Measurements from ENCODE around the gene DAZ2. TPM values are rescaled to one million over a fixed set of nuclear protein-coding genes. Genes with fewer than 3 reads are reported as not detected.
"Not testable (repeated sequence)": the region's sequence is repeated elsewhere in the genome, so short reads cannot be mapped to it uniquely, and the experiment has no call there.

The DAZ2 gene
- not detected for total RNA-seq

- H3K9ac ChIP-seq (ENCODE audit: low read depth in 1 of 3, low read length in 3 of 3); H3K36me3 ChIP-seq (ENCODE audit: control insufficient read depth in 3 of 3, insufficient read depth in 3 of 3, low read length in 3 of 3); H3K4me1 ChIP-seq (ENCODE audit: control insufficient read depth in 3 of 3, insufficient read depth in 3 of 3, low read length in 3 of 3); H3K9me3 ChIP-seq (ENCODE audit: control insufficient read depth in 3 of 3, low read length in 3 of 3); H3K4me3 ChIP-seq (ENCODE audit: low read length in 3 of 3); H3K27me3 ChIP-seq (ENCODE audit: control insufficient read depth in 3 of 3, insufficient read depth in 3 of 3, low read length in 3 of 3); H3K27ac ChIP-seq (ENCODE audit: low read depth, low read length): not testable (repeated sequence)
These were observed at the start of gene DAZ2 for GRCh38 chrY:23219233-23219632. Gene DAZ2 (plus strand): TSS chrY:23219533. CDS start chrY:23219741, 208 bp downstream.

- not testable (repeated sequence) for H3K4me3 ChIP-seq (ENCODE audit: low read length in 3 of 3); H3K27me3 ChIP-seq (ENCODE audit: control insufficient read depth in 3 of 3, insufficient read depth in 3 of 3, low read length in 3 of 3); H3K27ac ChIP-seq (ENCODE audit: low read depth, low read length); H3K36me3 ChIP-seq (ENCODE audit: control insufficient read depth in 3 of 3, insufficient read depth in 3 of 3, low read length in 3 of 3); H3K9ac ChIP-seq (ENCODE audit: low read depth in 1 of 3, low read length in 3 of 3); H3K4me1 ChIP-seq (ENCODE audit: control insufficient read depth in 3 of 3, insufficient read depth in 3 of 3, low read length in 3 of 3); H3K9me3 ChIP-seq (ENCODE audit: control insufficient read depth in 3 of 3, low read length in 3 of 3)
These were observed 20.4 kb upstream of the DAZ2 start, which contains the start of gene DAZ1 for GRCh38 chrY:23198908-23199307. Gene DAZ1 (minus strand): TSS chrY:23199008. CDS start chrY:23198800, 208 bp downstream.

DNA sequence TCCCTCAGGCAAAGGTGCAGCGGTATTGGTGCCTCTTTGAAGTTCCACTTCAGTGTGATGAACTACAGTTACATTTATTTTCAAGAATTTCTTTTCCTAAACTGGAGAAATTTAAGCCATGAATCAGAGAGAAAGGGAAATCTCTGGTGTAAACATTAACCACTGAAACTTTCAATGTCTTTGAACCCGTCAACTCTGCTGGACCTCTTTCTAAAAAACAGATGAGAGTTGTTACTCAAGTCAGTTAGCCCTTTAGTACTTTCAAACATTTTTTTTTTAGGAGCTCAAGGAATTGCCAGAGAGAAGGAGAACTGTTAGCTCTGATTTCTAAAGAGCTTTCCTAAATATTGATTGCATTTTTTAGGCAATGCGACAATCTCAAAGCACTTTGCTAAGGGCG, 11.9 kb upstream of the DAZ2 start:
- H3K9me3 ChIP-seq (ENCODE audit: control insufficient read depth in 3 of 3, low read length in 3 of 3); H3K27ac ChIP-seq (ENCODE audit: low read depth, low read length); H3K4me1 ChIP-seq (ENCODE audit: control insufficient read depth in 3 of 3, insufficient read depth in 3 of 3, low read length in 3 of 3); H3K27me3 ChIP-seq (ENCODE audit: control insufficient read depth in 3 of 3, insufficient read depth in 3 of 3, low read length in 3 of 3); H3K4me3 ChIP-seq (ENCODE audit: low read length in 3 of 3); H3K36me3 ChIP-seq (ENCODE audit: control insufficient read depth in 3 of 3, insufficient read depth in 3 of 3, low read length in 3 of 3); H3K9ac ChIP-seq (ENCODE audit: low read depth in 1 of 3, low read length in 3 of 3): not testable (repeated sequence)

DNA sequence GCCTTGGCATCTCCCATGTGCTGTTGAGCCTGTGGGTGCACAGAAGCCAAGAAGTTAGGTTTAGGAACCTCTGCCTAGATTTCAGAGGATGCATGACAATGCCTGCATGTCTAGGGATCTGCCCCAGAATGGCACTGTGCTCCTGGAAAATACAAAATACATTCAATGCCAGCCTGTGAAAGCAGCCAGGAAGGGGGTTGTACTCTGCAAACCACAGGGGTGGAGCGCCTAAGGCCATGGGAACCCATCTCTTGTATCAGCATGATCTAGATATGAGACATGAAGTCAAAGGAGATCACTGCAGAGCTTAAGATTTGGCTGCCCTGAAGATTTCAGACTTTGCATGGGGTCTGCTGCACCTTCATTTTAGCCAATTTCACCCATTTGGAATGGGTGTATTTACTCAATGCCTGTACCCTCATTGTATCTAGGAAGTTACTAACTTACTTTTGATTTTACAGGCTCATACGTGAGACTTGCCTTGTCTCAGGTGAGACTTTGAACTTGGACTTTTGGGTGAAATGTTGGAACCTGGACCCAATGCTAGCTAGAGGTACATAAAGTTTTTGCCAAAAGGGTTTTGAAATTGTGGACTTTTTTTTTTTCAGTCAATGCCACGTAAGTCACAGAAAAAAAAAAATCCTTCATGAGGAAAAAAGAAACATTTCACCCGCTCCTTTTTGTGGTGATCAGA, 9.4 kb upstream of the DAZ2 start:
- not testable (repeated sequence) for H3K4me3 ChIP-seq (ENCODE audit: low read length in 3 of 3); H3K36me3 ChIP-seq (ENCODE audit: control insufficient read depth in 3 of 3, insufficient read depth in 3 of 3, low read length in 3 of 3)

DNA sequence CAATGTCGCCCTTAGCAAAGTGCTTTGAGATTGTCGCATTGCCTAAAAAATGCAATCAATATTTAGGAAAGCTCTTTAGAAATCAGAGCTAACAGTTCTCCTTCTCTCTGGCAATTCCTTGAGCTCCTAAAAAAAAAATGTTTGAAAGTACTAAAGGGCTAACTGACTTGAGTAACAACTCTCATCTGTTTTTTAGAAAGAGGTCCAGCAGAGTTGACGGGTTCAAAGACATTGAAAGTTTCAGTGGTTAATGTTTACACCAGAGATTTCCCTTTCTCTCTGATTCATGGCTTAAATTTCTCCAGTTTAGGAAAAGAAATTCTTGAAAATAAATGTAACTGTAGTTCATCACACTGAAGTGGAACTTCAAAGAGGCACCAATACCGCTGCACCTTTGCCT, 8.7 kb upstream of the DAZ2 start:
- not testable (repeated sequence) for H3K36me3 ChIP-seq (ENCODE audit: control insufficient read depth in 3 of 3, insufficient read depth in 3 of 3, low read length in 3 of 3); H3K4me1 ChIP-seq (ENCODE audit: control insufficient read depth in 3 of 3, insufficient read depth in 3 of 3, low read length in 3 of 3); H3K27me3 ChIP-seq (ENCODE audit: control insufficient read depth in 3 of 3, insufficient read depth in 3 of 3, low read length in 3 of 3); H3K4me3 ChIP-seq (ENCODE audit: low read length in 3 of 3); H3K27ac ChIP-seq (ENCODE audit: low read depth, low read length); H3K9me3 ChIP-seq (ENCODE audit: control insufficient read depth in 3 of 3, low read length in 3 of 3); H3K9ac ChIP-seq (ENCODE audit: low read depth in 1 of 3, low read length in 3 of 3)

More for the DNA sequence above, 9.4 kb upstream of the DAZ2 start:
- not testable (repeated sequence) for H3K27ac ChIP-seq (ENCODE audit: low read depth, low read length); H3K27me3 ChIP-seq (ENCODE audit: control insufficient read depth in 3 of 3, insufficient read depth in 3 of 3, low read length in 3 of 3); H3K4me1 ChIP-seq (ENCODE audit: control insufficient read depth in 3 of 3, insufficient read depth in 3 of 3, low read length in 3 of 3); H3K9ac ChIP-seq (ENCODE audit: low read depth in 1 of 3, low read length in 3 of 3); H3K9me3 ChIP-seq (ENCODE audit: control insufficient read depth in 3 of 3, low read length in 3 of 3)

Other genes starting within 250 kb of the DAZ2 start
- not detected for gene BPY2, start 235.3 kb upstream of the DAZ2 start, total RNA-seq
- gene DAZ1, start 20.5 kb upstream of the DAZ2 start, total RNA-seq = not detected

All from skeletal muscle tissue (tissue), 4 donors.